ENCODE measurements around the gene SLC51A.
"Not testable (repeated sequence)": the region's sequence is repeated elsewhere in the genome, so short reads cannot be mapped to it uniquely, and the experiment has no call there.

The SLC51A gene
- long read RNA-seq, partial matches to known transcripts, result 1 of 4 reads
- long read RNA-seq, other reads (novel, unspliced or antisense), result 3 of 4 reads

- H3K4me3 ChIP-seq (replicated peaks; ENCODE audit: insufficient read depth, low read length), result no peak within 1 kb of the TSS
- H3K27me3 ChIP-seq (ENCODE audit: insufficient read depth, poor library complexity, severe bottlenecking), result no peaks in the 10 kb centered on the region
- DNase-seq (ENCODE audit: low read depth in 1 of 2, low spot score in 1 of 2), result no peak
- TF ChIP-seq SPI1 (IDR thresholded peaks at IDR 0.05; ENCODE audit: borderline replicate concordance, low read depth) (no peak), POLR2AphosphoS5 (IDR thresholded peaks at IDR 0.05; ENCODE audit: low read depth) (no peak)
- no peak within 1 kb of the TSS for H3K27ac ChIP-seq (replicated peaks)
These were observed at the start of gene SLC51A for GRCh38 chr3:196216089-196216564. Gene SLC51A (plus strand): TSS chr3:196216534. CDS start chr3:196216713, 179 bp downstream.

GRCh38 chr3:196166741-196167140, 49.6 kb upstream of the SLC51A start:
- Histone ChIP-seq H3K27ac (replicated peaks) (no peak overlapping the region), H3K27me3 (ENCODE audit: insufficient read depth, poor library complexity, severe bottlenecking) (no peaks in the 10 kb centered on the region), H3K4me3 (replicated peaks; ENCODE audit: insufficient read depth, low read length) (no peak overlapping the region)
- DNase-seq (ENCODE audit: low read depth in 1 of 2, low spot score in 1 of 2), result no peak
- no peak for TF ChIP-seq REST (IDR thresholded peaks at IDR 0.05; ENCODE audit: insufficient replicate concordance, low read depth)
- no peak for TF ChIP-seq GABPA (IDR thresholded peaks at IDR 0.05; ENCODE audit: low read depth)
- TF ChIP-seq CTCF (IDR thresholded peaks at IDR 0.05; ENCODE audit: insufficient read depth, low read length), result no peak

- no peak for DNase-seq (ENCODE audit: low read depth in 1 of 2, low spot score in 1 of 2)
- Histone ChIP-seq H3K27ac (replicated peaks) (peak overlapping the region; percentile 84), H3K4me3 (replicated peaks; ENCODE audit: insufficient read depth, low read length) (no peak overlapping the region), H3K27me3 (ENCODE audit: insufficient read depth, poor library complexity, severe bottlenecking) (no peaks in the 10 kb centered on the region)
- TF ChIP-seq GABPA (IDR thresholded peaks at IDR 0.05; ENCODE audit: low read depth), result no peak
- no peak for TF ChIP-seq POLR2AphosphoS5 (IDR thresholded peaks at IDR 0.05; ENCODE audit: low read depth)
- TF ChIP-seq REST (IDR thresholded peaks at IDR 0.05; ENCODE audit: insufficient replicate concordance, low read depth), result no peak
- no peak for TF ChIP-seq SPI1 (IDR thresholded peaks at IDR 0.05; ENCODE audit: borderline replicate concordance, low read depth)
- no peak for TF ChIP-seq CTCF (IDR thresholded peaks at IDR 0.05; ENCODE audit: insufficient read depth, low read length)
These were observed 47.4 kb upstream of the SLC51A start for GRCh38 chr3:196168808-196169391.

- TF ChIP-seq CTCF (IDR thresholded peaks at IDR 0.05; ENCODE audit: insufficient read depth, low read length), result no peak
- 0 out of 2 replicates have a peak, but pooled peaks have one; percentile 28 for TF ChIP-seq POLR2AphosphoS5 (IDR thresholded peaks at IDR 0.05; ENCODE audit: low read depth)
- no peaks in the 10 kb centered on the region for H3K27me3 ChIP-seq (ENCODE audit: insufficient read depth, poor library complexity, severe bottlenecking)
- DNase-seq (ENCODE audit: low read depth in 1 of 2, low spot score in 1 of 2), result peak in 1 of 2 experiments; percentile 66
- no peak overlapping the region for H3K4me3 ChIP-seq (replicated peaks; ENCODE audit: insufficient read depth, low read length)
- H3K27ac ChIP-seq (replicated peaks), result peak overlapping the region; percentile 84
These were observed 46.5 kb upstream of the SLC51A start for GRCh38 chr3:196169836-196170240.

GRCh38 chr3:196170296-196170695, 46.0 kb upstream of the SLC51A start:
- not testable (repeated sequence) for H3K4me3 ChIP-seq (replicated peaks; ENCODE audit: insufficient read depth, low read length); H3K27me3 ChIP-seq (ENCODE audit: insufficient read depth, poor library complexity, severe bottlenecking); DNase-seq (ENCODE audit: low read depth in 1 of 2, low spot score in 1 of 2)
- peak overlapping the region; percentile 84 for H3K27ac ChIP-seq (replicated peaks)
